IMR-90 (cell line): ENCODE results near the gene CDK12. TPM values are rescaled to one million over a fixed set of nuclear protein-coding genes. Genes with fewer than 3 reads are reported as not detected.
A peak's percentile ranks its signal among the peaks of the same experiment; 100 is the strongest.

Experiments used
- ATAC-seq: fragments of 200-7000 bp; cut with Tn5 transposase; 2 replicates; pipeline ENCODE4 v1.9.1; 2020; ENCODE audit warnings: low read depth, mild to moderate bottlenecking, moderate library complexity
- BruUV-seq: library from RNA; stranded (reverse); fragments of 400-500 nt; replicated peaks from 2 replicates; lab custom pipeline; 2021; lab: Mats Ljungman, UMichigan
- CTCF ChIA-PET: fragments of 300-600 bp; formaldehyde crosslinking; extraction: SDS; loops from one replicate; lab custom pipeline; 2021; ENCODE audit warnings: antibody characterized with exemption; lab: Yijun Ruan, JAX
- POLR2A ChIA-PET: fragments of 300-600 bp; sonication (Branson Sonifier 250); formaldehyde crosslinking; loops from one replicate; lab custom pipeline; 2022; ENCODE audit warnings: antibody characterized with exemption; ENCODE audit not compliant: unreplicated experiment; lab: Charles Lee
- DNase-seq: peaks from one replicate; pipeline ENCODE4 v3.0.0; 2013
- H2AFZ ChIP-seq: replicated peaks from 2 replicates; pipeline ENCODE3; 2013; ENCODE audit warnings: low read length, mild to moderate bottlenecking; ENCODE audit not compliant: poor library complexity
- H2AK5ac ChIP-seq: 2 replicates; pipeline ENCODE4 v1.6.1; 2013; ENCODE audit warnings: low read depth, low read length, inconsistent platforms
- H2AK9ac ChIP-seq: replicated peaks from 2 replicates; pipeline ENCODE3; 2013; ENCODE audit warnings: mild to moderate bottlenecking, low read depth, low read length, moderate library complexity; ENCODE audit not compliant: poor library complexity
- H2BK120ac ChIP-seq: 2 replicates; pipeline ENCODE4 v1.6.1; 2013; ENCODE audit warnings: low read depth, low read length, inconsistent platforms
- H2BK15ac ChIP-seq: 3 replicates; pipeline ENCODE4 v1.6.1; 2013; ENCODE audit warnings: low read depth, low read length, inconsistent platforms
- H2BK20ac ChIP-seq: 2 replicates; pipeline ENCODE4 v1.6.1; 2013; ENCODE audit warnings: low read depth, mild to moderate bottlenecking, inconsistent platforms, low read length, moderate library complexity
- H2BK5ac ChIP-seq: 2 replicates; pipeline ENCODE4 v1.6.1; 2013; ENCODE audit warnings: mild to moderate bottlenecking, low read depth, low read length, inconsistent platforms; ENCODE audit not compliant: poor library complexity, severe bottlenecking
- H3K14ac ChIP-seq: replicated peaks from 2 replicates; pipeline ENCODE4 v1.6.1; 2013; ENCODE audit warnings: low read depth, low read length, inconsistent platforms
- H3K18ac ChIP-seq: 2 replicates; pipeline ENCODE4 v1.6.1; 2013; ENCODE audit warnings: low read depth, low read length, control low read depth
- H3K23ac ChIP-seq: 2 replicates; pipeline ENCODE4 v1.6.1; 2013; ENCODE audit warnings: low read depth, low read length, inconsistent platforms
- H3K27ac ChIP-seq: 2 replicates; pipeline ENCODE4 v1.5.1; 2013; ENCODE audit warnings: mild to moderate bottlenecking, control low read depth, low read length; ENCODE audit not compliant: insufficient read depth
- H3K27me3 ChIP-seq: 2 replicates; pipeline ENCODE4 v1.6.1; 2013; ENCODE audit warnings: low read length; ENCODE audit not compliant: control insufficient read depth, insufficient read depth
- H3K36me3 ChIP-seq: 2 replicates; pipeline ENCODE4 v1.6.1; 2013; ENCODE audit warnings: low read length, mixed read lengths; ENCODE audit not compliant: control insufficient read depth, insufficient read depth
- H3K4ac ChIP-seq: 2 replicates; pipeline ENCODE4 v1.6.1; 2013; ENCODE audit warnings: low read depth, low read length, inconsistent platforms
- H3K4me1 ChIP-seq: 2 replicates; pipeline ENCODE4 v1.6.1; 2013; ENCODE audit warnings: low read length, mixed read lengths; ENCODE audit not compliant: control insufficient read depth, insufficient read depth
- H3K4me2 ChIP-seq: 2 replicates; pipeline ENCODE4 v1.6.1; 2013; ENCODE audit warnings: low read depth, mild to moderate bottlenecking, control low read depth, low read length, moderate library complexity
- H3K4me3 ChIP-seq: 2 replicates; pipeline ENCODE4 v1.5.1; 2013; ENCODE audit warnings: low read depth, mild to moderate bottlenecking, control low read depth, low read length, moderate library complexity; ENCODE audit not compliant: insufficient read depth
- H3K56ac ChIP-seq: 2 replicates; pipeline ENCODE4 v1.6.1; 2013; ENCODE audit warnings: low read length, inconsistent platforms; ENCODE audit not compliant: insufficient read depth; ENCODE audit errors: extremely low read depth
- H3K79me1 ChIP-seq, 2 experiments: 2 replicates each; pipeline ENCODE4 v1.6.1; 2013; ENCODE audit warnings: low read length in 2 of 2, inconsistent platforms in 1 of 2, low read depth in 1 of 2
- H3K9ac ChIP-seq: 2 replicates; pipeline ENCODE4 v1.6.1; 2013; ENCODE audit warnings: low read depth, low read length, control low read depth
- H3K9me1 ChIP-seq: 2 replicates; pipeline ENCODE4 v1.6.1; 2013; ENCODE audit warnings: low read length, inconsistent platforms; ENCODE audit not compliant: insufficient read depth
- H3K9me3 ChIP-seq: 2 replicates; pipeline ENCODE4 v1.6.1; 2013; ENCODE audit warnings: low read length; ENCODE audit not compliant: control insufficient read depth, insufficient read depth
- H4K20me1 ChIP-seq: 2 replicates; pipeline ENCODE4 v1.6.1; 2013; ENCODE audit warnings: low read length, inconsistent platforms; ENCODE audit not compliant: insufficient read depth
- H4K5ac ChIP-seq: 2 replicates; pipeline ENCODE4 v1.6.1; 2013; ENCODE audit warnings: mild to moderate bottlenecking, low read depth, low read length, control low read depth
- H4K8ac ChIP-seq, 2 experiments: 2 replicates each; pipeline ENCODE4 v1.6.1; 2013; ENCODE audit warnings: low read depth in 2 of 2, low read length in 2 of 2, control low read depth in 1 of 2, inconsistent platforms in 1 of 2
- H4K91ac ChIP-seq: 2 replicates; pipeline ENCODE4 v1.6.1; 2013; ENCODE audit warnings: low read depth, low read length, inconsistent platforms; ENCODE audit not compliant: insufficient read depth
- BHLHE40 ChIP-seq: fragments of 150-350 bp; IDR thresholded peaks from 2 replicates; pipeline ENCODE4 v1.6.1; 2016; ENCODE audit warnings: mild to moderate bottlenecking, low read depth, low read length
- CEBPB ChIP-seq: IDR thresholded peaks from 2 replicates; pipeline ENCODE4 v1.6.1; 2012; ENCODE audit warnings: low read depth, low read length, improper control_type of control experiment
- CHD1 ChIP-seq: IDR thresholded peaks from 2 replicates; pipeline ENCODE4 v1.6.1; 2012; ENCODE audit warnings: low read depth, low read length, improper control_type of control experiment
- ELK1 ChIP-seq: fragments of 150-350 bp; IDR thresholded peaks from 2 replicates; pipeline ENCODE4 v1.6.1; 2016; ENCODE audit warnings: low read depth, mild to moderate bottlenecking, low read length, moderate library complexity, borderline replicate concordance
- FOS ChIP-seq: fragments of 150-350 bp; IDR thresholded peaks from 2 replicates; pipeline ENCODE4 v1.6.1; 2016; ENCODE audit warnings: low read depth, low read length
- MAFK ChIP-seq: IDR thresholded peaks from 2 replicates; pipeline ENCODE4 v1.6.1; 2012; ENCODE audit warnings: low read depth, low read length, improper control_type of control experiment
- MAZ ChIP-seq: IDR thresholded peaks from 2 replicates; pipeline ENCODE4 v1.6.1; 2012; ENCODE audit warnings: low read depth, mild to moderate bottlenecking, low read length, improper control_type of control experiment, moderate library complexity, borderline replicate concordance
- MXI1 ChIP-seq: IDR thresholded peaks from 2 replicates; pipeline ENCODE4 v1.6.1; 2012; ENCODE audit warnings: low read depth, mild to moderate bottlenecking, low read length, moderate library complexity, borderline replicate concordance
- NFE2L2 ChIP-seq: fragments of 150-350 bp; IDR thresholded peaks from 2 replicates; pipeline ENCODE4 v1.6.1; 2016; ENCODE audit warnings: low read depth, mild to moderate bottlenecking, low read length
- POLR2A ChIP-seq: IDR thresholded peaks from 2 replicates; pipeline ENCODE4 v1.6.1; 2012; ENCODE audit warnings: mild to moderate bottlenecking, low read depth, low read length
- RAD21 ChIP-seq: IDR thresholded peaks from 2 replicates; pipeline ENCODE4 v1.6.1; 2012; ENCODE audit warnings: low read length, improper control_type of control experiment
- RCOR1 ChIP-seq: IDR thresholded peaks from 2 replicates; pipeline ENCODE4 v1.6.1; 2012; ENCODE audit warnings: mild to moderate bottlenecking, low read length, improper control_type of control experiment; ENCODE audit not compliant: insufficient replicate concordance
- RFX5 ChIP-seq: IDR thresholded peaks from 2 replicates; pipeline ENCODE4 v1.8.0; 2012; ENCODE audit warnings: low read depth, mild to moderate bottlenecking, low read length, moderate library complexity
- SMC3 ChIP-seq: fragments of 150-350 bp; IDR thresholded peaks from 2 replicates; pipeline ENCODE4 v1.6.1; 2016; ENCODE audit warnings: low read depth, mild to moderate bottlenecking, antibody characterized with exemption, low read length, moderate library complexity
- WGBS, 2 experiments: methylation state at CpG; one replicate each; pipeline versions ENCODE4 v1.1.5 to v1.1.7; 2013; ENCODE audit warnings: missing lambda C conversion rate in 2 of 2; ENCODE audit not compliant: insufficient read length in 1 of 2; ENCODE audit errors: extremely low coverage in 2 of 2; 5-methylcytosine and 5-hydroxymethylcytosine counted together
- dilution Hi-C: fragments of 300-500 bp; cut with HindIII; formaldehyde crosslinking; loops from one replicate; pipeline ENCODE4 v1.14.3; 2018; ENCODE audit warnings: low sequenced_read_pairs; ENCODE audit not compliant: unreplicated experiment
- in situ Hi-C: fragments of 300-500 bp; cut with MboI; formaldehyde crosslinking; loops from 3 replicates; pipeline ENCODE4 v1.14.3; 2019; ENCODE audit warnings: low sequenced_read_pairs, inconsistent platforms, mixed read lengths
- intact Hi-C: fragments of 100-400 bp; cut with micrococcal nuclease; formaldehyde crosslinking; loops from 2 replicates; pipeline ENCODE4 v1.10.0; 2022
- polyA plus RNA-seq, 3 experiments: library from polyadenylated mRNA; depleted of rRNA; stranded (reverse); fragments of >200 nt; gene quantifications; 2 replicates each; pipeline ENCODE4 v1.2.3, GENCODE V29; 2012; ENCODE audit warnings: low replicate concordance in 1 of 3
- total RNA-seq: library from RNA; depleted of rRNA; stranded (reverse); fragments of >200 nt; gene quantifications from 2 replicates; pipeline ENCODE4 v1.2.3, GENCODE V29; 2012
- TF ChIP-seq, protein P1 (sequence below): fragments of 150-350 bp; IDR thresholded peaks from 2 replicates; pipeline ENCODE4 v1.6.1; 2017; ENCODE audit warnings: mild to moderate bottlenecking, antibody characterized with exemption, low read length, low read depth
- TF ChIP-seq, protein P2 (sequence below): conservative IDR thresholded peaks from 2 replicates; pipeline ENCODE4 v1.5.1; 2012; ENCODE audit warnings: mild to moderate bottlenecking, low read depth, low read length, improper control_type of control experiment

The CDK12 gene
- total and polyA plus RNA-seq, 2 of the 4 experiments (the other 2 are of a cell fraction): 16.1 to 27.1 TPM

GRCh38 chr17:39576187-39576586, 114.9 kb downstream of the CDK12 start:
- Histone ChIP-seq H3K4me2 (no peak overlapping the region), H3K4me3 (no peak overlapping the region), H2AK9ac (no peak overlapping the region), H2BK5ac (no peak overlapping the region), H3K14ac (no peak overlapping the region), H2AK5ac (no peak overlapping the region), H3K79me1 (no peaks in the 10 kb centered on the region), H3K27ac (no peak overlapping the region), H4K8ac (no peak overlapping the region), H3K27me3 (peaks cover 25% of the 10 kb centered on the region), H3K36me3 (no peaks in the 10 kb centered on the region), H3K56ac (no peak overlapping the region), H3K4ac (no peak overlapping the region), H3K18ac (no peak overlapping the region), H4K91ac (no peak overlapping the region), H4K20me1 (no peaks in the 10 kb centered on the region), H2BK15ac (no peak overlapping the region), H3K23ac (no peak overlapping the region; the same call in 1 of the 2 replicates), H3K9me3 (no peaks in the 10 kb centered on the region; the same call in 1 of the 2 replicates), H2AFZ (no peak overlapping the region), H4K5ac (no peak overlapping the region), H2BK20ac (no peak overlapping the region), H3K4me1 (no peaks in the 10 kb centered on the region), H3K9me1 (0 out of 2 replicates have a peak, but pooled peaks cover 4% of the 10 kb centered on the region), H2BK120ac (no peak overlapping the region), H3K9ac (no peak overlapping the region)
- ATAC-seq (no peak), DNase-seq (no peak)
- dilution Hi-C loops (no loop called here), intact Hi-C loops (no loop called here), in situ Hi-C loops (no loop called here)
- no CpG with 5 or more reads among the region's 7 CpGs for WGBS, 2 experiments
- no peak for TF ChIP-seq RFX5
- TF ChIP-seq MXI1: no peak
- peak; percentile 8; the same call in 1 of the 2 replicates for TF ChIP-seq RAD21
- no peak for TF ChIP-seq MAZ
- TF ChIP-seq SMC3: peak; percentile 31
- no peak for TF ChIP-seq NFE2L2
- no peak for TF ChIP-seq MAFK
- TF ChIP-seq ELK1: no peak
- TF ChIP-seq CEBPB: no peak
- no peak for TF ChIP-seq RCOR1
- no peak for TF ChIP-seq BHLHE40
- no peak for TF ChIP-seq CHD1
- TF ChIP-seq, protein P1, sequence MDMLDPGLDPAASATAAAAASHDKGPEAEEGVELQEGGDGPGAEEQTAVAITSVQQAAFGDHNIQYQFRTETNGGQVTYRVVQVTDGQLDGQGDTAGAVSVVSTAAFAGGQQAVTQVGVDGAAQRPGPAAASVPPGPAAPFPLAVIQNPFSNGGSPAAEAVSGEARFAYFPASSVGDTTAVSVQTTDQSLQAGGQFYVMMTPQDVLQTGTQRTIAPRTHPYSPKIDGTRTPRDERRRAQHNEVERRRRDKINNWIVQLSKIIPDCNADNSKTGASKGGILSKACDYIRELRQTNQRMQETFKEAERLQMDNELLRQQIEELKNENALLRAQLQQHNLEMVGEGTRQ: no peak
- TF ChIP-seq FOS: no peak
- no peak for TF ChIP-seq POLR2A
- TF ChIP-seq, protein P2, sequence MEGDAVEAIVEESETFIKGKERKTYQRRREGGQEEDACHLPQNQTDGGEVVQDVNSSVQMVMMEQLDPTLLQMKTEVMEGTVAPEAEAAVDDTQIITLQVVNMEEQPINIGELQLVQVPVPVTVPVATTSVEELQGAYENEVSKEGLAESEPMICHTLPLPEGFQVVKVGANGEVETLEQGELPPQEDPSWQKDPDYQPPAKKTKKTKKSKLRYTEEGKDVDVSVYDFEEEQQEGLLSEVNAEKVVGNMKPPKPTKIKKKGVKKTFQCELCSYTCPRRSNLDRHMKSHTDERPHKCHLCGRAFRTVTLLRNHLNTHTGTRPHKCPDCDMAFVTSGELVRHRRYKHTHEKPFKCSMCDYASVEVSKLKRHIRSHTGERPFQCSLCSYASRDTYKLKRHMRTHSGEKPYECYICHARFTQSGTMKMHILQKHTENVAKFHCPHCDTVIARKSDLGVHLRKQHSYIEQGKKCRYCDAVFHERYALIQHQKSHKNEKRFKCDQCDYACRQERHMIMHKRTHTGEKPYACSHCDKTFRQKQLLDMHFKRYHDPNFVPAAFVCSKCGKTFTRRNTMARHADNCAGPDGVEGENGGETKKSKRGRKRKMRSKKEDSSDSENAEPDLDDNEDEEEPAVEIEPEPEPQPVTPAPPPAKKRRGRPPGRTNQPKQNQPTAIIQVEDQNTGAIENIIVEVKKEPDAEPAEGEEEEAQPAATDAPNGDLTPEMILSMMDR: peak; percentile 44; the same call in 1 of the 2 replicates
- POLR2A ChIA-PET: no interaction called here
- CTCF ChIA-PET: no interaction called here
- BruUV-seq: no TSS peak
